Measurements from ENCODE around the gene RNU6-9.

The RNU6-9 gene

DNA sequence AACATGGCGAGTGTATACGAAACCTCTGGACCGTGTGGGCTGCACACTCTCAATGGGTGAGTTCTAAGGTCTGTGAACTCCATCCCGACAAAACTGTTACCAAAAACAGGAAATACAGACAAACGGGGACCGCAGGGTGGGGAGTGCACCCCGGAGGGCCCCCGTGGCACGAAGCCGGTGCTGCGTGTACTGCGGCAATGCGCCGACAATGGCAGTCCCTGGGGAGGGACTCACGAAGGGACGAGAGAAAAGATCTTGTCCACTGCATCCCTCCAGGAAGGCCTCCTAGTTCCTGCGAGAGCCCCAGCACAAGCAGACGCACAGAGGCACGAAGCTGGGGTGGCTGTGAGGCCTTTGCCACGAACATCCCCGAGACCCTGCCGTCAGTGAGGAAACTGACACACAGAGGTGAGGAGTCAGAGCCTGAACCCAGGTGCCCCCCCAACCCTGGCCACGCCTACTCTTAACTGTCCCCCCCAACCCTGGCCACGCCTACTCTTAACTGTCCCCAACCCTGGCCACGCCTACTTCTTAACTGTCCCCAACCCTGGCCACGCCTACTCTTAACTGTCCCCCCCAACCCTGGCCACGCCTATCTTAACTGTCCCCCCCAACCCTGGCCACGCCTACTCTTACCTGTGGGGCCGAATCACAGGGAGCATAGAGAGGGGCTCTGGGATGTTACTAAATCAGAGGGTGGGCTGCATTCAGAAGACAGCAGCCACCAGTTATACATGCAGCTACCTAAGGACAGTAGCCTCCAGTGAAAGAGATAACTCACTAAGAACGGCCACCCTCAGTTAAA is 4.5 kb upstream of the RNU6-9 start:
- TF ChIP-seq OSR1 (CRISPR knock-in tag; IDR thresholded peaks at IDR 0.05) (no peak), PPARA (CRISPR knock-in tag; IDR thresholded peaks at IDR 0.05; ENCODE audit: borderline replicate concordance) (no peak), SNAI2 (CRISPR knock-in tag; IDR thresholded peaks at IDR 0.05) (no peak), BACH2 (CRISPR knock-in tag; IDR thresholded peaks at IDR 0.05; ENCODE audit: borderline replicate concordance) (no peak), ZNF8 (CRISPR knock-in tag; IDR thresholded peaks at IDR 0.05) (no peak), ESRRG (CRISPR knock-in tag; IDR thresholded peaks at IDR 0.05) (no peak), ZC3H10 (CRISPR knock-in tag; IDR thresholded peaks at IDR 0.05) (no peak), ARNTL (CRISPR knock-in tag; IDR thresholded peaks at IDR 0.05; ENCODE audit: borderline replicate concordance, low read depth) (no peak), TCF4 (CRISPR knock-in tag; IDR thresholded peaks at IDR 0.05; ENCODE audit: borderline replicate concordance) (no peak), RARB (CRISPR knock-in tag; IDR thresholded peaks at IDR 0.05) (no peak), CSDC2 (CRISPR knock-in tag; IDR thresholded peaks at IDR 0.05) (no peak), ZFP3 (CRISPR knock-in tag; IDR thresholded peaks at IDR 0.05) (no peak), ZNF565 (CRISPR knock-in tag; conservative IDR thresholded peaks at IDR 0.05; ENCODE audit: low read depth) (no peak), GLIS3 (CRISPR knock-in tag; IDR thresholded peaks at IDR 0.05) (no peak)
- TF ChIP-seq, protein P1, sequence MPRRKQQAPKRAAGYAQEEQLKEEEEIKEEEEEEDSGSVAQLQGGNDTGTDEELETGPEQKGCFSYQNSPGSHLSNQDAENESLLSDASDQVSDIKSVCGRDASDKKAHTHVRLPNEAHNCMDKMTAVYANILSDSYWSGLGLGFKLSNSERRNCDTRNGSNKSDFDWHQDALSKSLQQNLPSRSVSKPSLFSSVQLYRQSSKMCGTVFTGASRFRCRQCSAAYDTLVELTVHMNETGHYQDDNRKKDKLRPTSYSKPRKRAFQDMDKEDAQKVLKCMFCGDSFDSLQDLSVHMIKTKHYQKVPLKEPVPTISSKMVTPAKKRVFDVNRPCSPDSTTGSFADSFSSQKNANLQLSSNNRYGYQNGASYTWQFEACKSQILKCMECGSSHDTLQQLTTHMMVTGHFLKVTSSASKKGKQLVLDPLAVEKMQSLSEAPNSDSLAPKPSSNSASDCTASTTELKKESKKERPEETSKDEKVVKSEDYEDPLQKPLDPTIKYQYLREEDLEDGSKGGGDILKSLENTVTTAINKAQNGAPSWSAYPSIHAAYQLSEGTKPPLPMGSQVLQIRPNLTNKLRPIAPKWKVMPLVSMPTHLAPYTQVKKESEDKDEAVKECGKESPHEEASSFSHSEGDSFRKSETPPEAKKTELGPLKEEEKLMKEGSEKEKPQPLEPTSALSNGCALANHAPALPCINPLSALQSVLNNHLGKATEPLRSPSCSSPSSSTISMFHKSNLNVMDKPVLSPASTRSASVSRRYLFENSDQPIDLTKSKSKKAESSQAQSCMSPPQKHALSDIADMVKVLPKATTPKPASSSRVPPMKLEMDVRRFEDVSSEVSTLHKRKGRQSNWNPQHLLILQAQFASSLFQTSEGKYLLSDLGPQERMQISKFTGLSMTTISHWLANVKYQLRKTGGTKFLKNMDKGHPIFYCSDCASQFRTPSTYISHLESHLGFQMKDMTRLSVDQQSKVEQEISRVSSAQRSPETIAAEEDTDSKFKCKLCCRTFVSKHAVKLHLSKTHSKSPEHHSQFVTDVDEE (CRISPR knock-in tag; IDR thresholded peaks at IDR 0.05): no peak
- TF ChIP-seq, protein P2, sequence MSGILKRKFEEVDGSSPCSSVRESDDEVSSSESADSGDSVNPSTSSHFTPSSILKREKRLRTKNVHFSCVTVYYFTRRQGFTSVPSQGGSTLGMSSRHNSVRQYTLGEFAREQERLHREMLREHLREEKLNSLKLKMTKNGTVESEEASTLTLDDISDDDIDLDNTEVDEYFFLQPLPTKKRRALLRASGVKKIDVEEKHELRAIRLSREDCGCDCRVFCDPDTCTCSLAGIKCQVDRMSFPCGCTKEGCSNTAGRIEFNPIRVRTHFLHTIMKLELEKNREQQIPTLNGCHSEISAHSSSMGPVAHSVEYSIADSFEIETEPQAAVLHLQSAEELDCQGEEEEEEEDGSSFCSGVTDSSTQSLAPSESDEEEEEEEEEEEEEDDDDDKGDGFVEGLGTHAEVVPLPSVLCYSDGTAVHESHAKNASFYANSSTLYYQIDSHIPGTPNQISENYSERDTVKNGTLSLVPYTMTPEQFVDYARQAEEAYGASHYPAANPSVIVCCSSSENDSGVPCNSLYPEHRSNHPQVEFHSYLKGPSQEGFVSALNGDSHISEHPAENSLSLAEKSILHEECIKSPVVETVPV (CRISPR knock-in tag; IDR thresholded peaks at IDR 0.05): no peak
- TF ChIP-seq, protein P3, sequence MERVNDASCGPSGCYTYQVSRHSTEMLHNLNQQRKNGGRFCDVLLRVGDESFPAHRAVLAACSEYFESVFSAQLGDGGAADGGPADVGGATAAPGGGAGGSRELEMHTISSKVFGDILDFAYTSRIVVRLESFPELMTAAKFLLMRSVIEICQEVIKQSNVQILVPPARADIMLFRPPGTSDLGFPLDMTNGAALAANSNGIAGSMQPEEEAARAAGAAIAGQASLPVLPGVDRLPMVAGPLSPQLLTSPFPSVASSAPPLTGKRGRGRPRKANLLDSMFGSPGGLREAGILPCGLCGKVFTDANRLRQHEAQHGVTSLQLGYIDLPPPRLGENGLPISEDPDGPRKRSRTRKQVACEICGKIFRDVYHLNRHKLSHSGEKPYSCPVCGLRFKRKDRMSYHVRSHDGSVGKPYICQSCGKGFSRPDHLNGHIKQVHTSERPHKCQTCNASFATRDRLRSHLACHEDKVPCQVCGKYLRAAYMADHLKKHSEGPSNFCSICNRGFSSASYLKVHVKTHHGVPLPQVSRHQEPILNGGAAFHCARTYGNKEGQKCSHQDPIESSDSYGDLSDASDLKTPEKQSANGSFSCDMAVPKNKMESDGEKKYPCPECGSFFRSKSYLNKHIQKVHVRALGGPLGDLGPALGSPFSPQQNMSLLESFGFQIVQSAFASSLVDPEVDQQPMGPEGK (CRISPR knock-in tag; IDR thresholded peaks at IDR 0.05; ENCODE audit: borderline replicate concordance): no peak
- TF ChIP-seq, protein P4, sequence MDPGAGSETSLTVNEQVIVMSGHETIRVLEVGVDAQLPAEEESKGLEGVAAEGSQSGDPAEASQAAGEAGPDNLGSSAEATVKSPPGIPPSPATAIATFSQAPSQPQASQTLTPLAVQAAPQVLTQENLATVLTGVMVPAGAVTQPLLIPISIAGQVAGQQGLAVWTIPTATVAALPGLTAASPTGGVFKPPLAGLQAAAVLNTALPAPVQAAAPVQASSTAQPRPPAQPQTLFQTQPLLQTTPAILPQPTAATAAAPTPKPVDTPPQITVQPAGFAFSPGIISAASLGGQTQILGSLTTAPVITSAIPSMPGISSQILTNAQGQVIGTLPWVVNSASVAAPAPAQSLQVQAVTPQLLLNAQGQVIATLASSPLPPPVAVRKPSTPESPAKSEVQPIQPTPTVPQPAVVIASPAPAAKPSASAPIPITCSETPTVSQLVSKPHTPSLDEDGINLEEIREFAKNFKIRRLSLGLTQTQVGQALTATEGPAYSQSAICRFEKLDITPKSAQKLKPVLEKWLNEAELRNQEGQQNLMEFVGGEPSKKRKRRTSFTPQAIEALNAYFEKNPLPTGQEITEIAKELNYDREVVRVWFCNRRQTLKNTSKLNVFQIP (CRISPR knock-in tag; IDR thresholded peaks at IDR 0.05; ENCODE audit: borderline replicate concordance, low read depth): no peak
- no peak for ATAC-seq

DNA sequence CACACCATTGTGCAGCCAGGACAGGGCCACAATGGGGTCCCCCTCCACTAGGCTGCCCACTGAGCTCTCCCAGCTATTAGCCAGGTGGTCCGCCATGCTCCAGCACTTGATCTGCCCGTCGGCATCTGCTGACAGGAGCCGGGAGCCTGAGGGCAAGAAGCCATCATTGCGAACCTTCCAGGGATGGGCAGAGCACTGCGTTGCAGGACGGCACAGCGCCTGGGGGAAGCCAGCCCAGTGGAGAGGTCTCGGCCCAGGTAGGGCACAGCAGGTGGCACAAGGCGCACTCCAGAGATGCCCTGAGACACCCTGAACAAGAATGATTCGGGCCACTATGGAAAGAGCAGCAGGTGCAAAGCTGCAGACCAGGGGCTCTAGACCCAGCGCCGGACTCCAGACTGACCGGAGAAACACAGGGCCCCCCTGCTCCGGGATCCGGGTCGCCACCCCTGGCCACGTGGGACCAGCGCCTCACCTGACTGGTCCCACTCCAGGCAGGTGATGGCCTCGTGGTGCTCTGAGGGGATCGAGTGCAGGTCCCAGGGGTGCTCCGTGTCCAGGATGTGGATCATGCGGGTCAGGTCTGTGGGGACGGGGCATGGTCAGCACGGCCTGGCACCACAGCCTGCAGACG is 3.5 kb upstream of the RNU6-9 start:
- no peak for TF ChIP-seq SNAI2 (CRISPR knock-in tag; IDR thresholded peaks at IDR 0.05)
- TF ChIP-seq OSR1 (CRISPR knock-in tag; IDR thresholded peaks at IDR 0.05): no peak
- no peak for TF ChIP-seq TCF4 (CRISPR knock-in tag; IDR thresholded peaks at IDR 0.05; ENCODE audit: borderline replicate concordance)
- no peak for TF ChIP-seq ISL1 (CRISPR knock-in tag; IDR thresholded peaks at IDR 0.05)
- TF ChIP-seq ZC3H10 (CRISPR knock-in tag; IDR thresholded peaks at IDR 0.05): no peak
- no peak for TF ChIP-seq ESRRG (CRISPR knock-in tag; IDR thresholded peaks at IDR 0.05)
- TF ChIP-seq, protein P1 (CRISPR knock-in tag; IDR thresholded peaks at IDR 0.05): no peak
- TF ChIP-seq, protein P5, sequence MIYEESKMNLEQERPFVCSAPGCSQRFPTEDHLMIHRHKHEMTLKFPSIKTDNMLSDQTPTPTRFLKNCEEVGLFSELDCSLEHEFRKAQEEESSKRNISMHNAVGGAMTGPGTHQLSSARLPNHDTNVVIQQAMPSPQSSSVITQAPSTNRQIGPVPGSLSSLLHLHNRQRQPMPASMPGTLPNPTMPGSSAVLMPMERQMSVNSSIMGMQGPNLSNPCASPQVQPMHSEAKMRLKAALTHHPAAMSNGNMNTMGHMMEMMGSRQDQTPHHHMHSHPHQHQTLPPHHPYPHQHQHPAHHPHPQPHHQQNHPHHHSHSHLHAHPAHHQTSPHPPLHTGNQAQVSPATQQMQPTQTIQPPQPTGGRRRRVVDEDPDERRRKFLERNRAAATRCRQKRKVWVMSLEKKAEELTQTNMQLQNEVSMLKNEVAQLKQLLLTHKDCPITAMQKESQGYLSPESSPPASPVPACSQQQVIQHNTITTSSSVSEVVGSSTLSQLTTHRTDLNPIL (CRISPR knock-in tag; IDR thresholded peaks at IDR 0.05; ENCODE audit: low read depth): no peak
- TF ChIP-seq GLIS3 (CRISPR knock-in tag; IDR thresholded peaks at IDR 0.05): no peak
- TF ChIP-seq BACH2 (CRISPR knock-in tag; IDR thresholded peaks at IDR 0.05; ENCODE audit: borderline replicate concordance): no peak
- no peak for TF ChIP-seq CSDC2 (CRISPR knock-in tag; IDR thresholded peaks at IDR 0.05)
- no peak for TF ChIP-seq ZNF565 (CRISPR knock-in tag; conservative IDR thresholded peaks at IDR 0.05; ENCODE audit: low read depth)
- no peak for TF ChIP-seq RARB (CRISPR knock-in tag; IDR thresholded peaks at IDR 0.05)
- no peak for ATAC-seq

Measured in SK-N-SH treated with all-trans-retinoic acid at 6 μM for 48 hours (cell line).